HS-27A (cell line): ENCODE results near the gene THOC3.
"Not testable (repeated sequence)": the region's sequence is repeated elsewhere in the genome, so short reads cannot be mapped to it uniquely, and the experiment has no call there.

ENCODE experiments used
- DNase-seq: peaks from one replicate; pipeline ENCODE4 v3.0.0-alpha.2; 2012; ENCODE audit warnings: low read depth, missing footprints

THOC3 gene, protein sequence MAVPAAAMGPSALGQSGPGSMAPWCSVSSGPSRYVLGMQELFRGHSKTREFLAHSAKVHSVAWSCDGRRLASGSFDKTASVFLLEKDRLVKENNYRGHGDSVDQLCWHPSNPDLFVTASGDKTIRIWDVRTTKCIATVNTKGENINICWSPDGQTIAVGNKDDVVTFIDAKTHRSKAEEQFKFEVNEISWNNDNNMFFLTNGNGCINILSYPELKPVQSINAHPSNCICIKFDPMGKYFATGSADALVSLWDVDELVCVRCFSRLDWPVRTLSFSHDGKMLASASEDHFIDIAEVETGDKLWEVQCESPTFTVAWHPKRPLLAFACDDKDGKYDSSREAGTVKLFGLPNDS

GRCh38 chr5:175967471-175968372 lies at the start of gene THOC3:
THOC3 (minus strand) TSS chr5:175968315; CDS start chr5:175968208, 107 bp downstream.
- DNase-seq = peak; percentile 22

DNA sequence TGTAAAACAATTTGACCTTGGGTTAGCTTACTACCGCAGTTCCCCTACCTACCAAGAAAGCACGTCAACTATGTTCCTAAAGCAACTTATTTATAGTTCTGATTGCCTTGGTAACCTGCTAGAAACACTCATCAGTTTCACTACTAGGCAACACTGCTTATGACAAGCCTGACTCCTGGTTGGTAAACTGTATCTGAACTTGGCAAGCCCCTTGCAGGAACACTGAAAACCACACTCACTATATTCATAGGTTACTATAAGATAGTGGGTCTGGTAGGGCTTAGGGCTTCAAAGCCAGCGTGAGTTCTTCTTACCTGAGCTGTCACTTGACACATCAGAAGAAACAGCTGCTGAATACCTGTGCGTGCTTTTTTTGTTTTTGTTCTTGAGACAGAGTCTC lies 49.2 kb upstream of the THOC3 start:
- DNase-seq = not testable (repeated sequence)

- not testable (repeated sequence) for DNase-seq
Observed at GRCh38 chr5:176014360-176014759, 46.2 kb upstream of the THOC3 start.

DNA sequence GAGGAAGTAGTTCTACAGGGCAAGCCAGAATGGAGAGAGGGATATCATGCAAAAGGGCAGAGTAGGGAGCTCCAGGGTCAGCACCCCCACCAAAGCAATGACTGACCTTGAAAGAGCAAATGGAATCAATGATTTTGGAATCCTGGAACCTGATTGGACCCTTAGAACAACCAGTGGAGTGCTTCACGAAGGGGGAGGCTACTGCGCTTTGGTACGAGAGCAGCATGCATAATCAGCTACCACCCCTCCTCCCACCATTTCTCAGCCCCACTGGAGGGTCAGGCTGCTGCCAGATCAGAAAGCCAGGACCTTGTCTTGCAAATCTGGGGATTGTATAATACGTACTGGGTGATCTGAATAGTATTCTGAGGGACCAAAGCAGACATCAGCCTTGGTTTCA lies 43.0 kb upstream of the THOC3 start:
- not testable (repeated sequence) for DNase-seq

- not testable (repeated sequence) for DNase-seq
Observed at GRCh38 chr5:176010202-176010601, 42.1 kb upstream of the THOC3 start.

GRCh38 chr5:176007220-176007619 lies 39.1 kb upstream of the THOC3 start:
- DNase-seq = not testable (repeated sequence)

DNA sequence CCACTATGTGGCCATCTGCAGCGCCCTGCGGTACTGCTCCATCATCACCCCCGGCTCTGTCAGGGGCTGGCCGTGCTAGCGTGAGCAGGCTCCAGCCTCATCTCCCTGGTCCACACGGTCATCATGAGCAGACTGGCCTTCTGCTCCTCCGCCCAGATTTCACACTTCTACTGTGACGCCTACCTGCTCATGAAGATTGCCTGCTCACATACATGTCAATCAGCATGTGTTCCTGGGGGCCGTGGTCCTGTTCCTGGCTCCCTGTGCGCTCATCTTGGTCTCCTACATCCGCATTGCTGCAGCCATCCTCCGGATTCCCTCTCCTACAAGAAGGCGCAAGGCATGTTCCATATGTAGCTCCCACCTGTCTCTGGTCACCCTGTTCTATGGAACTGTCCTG lies 38.7 kb upstream of the THOC3 start:
- DNase-seq = not testable (repeated sequence)

GRCh38 chr5:175997979-175998378 lies 29.9 kb upstream of the THOC3 start:
- not testable (repeated sequence) for DNase-seq

DNA sequence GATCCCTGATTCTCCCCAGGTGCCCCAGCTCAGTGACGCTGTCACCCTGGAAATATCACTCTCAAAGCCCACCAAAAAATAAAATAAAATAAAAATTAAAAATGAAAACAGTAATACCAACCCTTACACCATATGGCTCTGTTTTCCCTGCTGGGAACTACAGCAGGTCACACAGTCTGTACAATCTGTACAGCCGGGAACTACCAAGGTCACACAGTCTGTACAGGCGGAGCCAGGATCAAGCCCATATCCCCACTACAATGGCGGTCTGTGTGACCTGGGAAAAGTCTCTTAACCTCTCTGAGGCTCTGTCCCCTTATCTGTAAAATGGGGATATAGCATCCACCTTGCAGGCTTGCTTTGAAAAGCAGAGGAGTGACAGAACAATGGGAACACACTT lies 29.4 kb upstream of the THOC3 start:
- not testable (repeated sequence) for DNase-seq

DNA sequence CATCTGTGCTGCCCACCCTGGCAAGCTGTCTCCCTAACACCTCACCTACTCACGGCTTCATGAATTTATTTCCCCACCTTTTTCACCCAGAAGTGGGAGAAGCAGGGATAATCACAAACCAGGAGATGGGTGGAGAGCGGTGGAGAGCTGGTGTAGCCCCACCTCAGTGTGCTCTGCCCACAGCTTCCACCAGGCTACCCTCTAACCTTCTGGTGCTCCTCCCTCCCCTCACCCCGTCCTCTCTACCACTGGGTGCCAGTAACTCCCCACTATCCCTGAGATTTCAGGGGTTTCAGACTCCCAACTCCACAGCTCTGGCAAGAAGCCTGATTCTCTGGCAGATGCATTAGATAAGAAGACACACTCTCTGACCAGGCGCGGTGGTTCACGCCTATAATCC lies 28.7 kb upstream of the THOC3 start:
- DNase-seq = not testable (repeated sequence)

DNA sequence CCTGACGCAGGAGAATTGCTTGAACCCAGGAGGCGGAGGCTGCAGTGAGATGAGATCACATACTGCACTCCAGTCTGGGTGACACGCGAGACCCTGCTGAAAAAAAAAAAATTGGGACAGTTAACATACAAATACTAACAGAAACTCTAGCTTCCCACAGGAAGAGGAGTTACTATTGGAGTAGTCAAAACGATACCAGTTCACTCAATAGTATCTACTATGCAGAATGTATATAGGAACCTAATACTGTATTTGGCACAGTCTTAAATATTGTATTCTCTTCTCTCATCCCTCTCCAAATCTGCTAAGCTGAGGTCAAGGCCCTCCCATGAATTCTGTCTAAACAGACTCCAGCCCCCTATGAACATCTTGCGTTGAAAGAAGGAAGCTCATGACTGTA lies 27.4 kb upstream of the THOC3 start:
- not testable (repeated sequence) for DNase-seq

DNA sequence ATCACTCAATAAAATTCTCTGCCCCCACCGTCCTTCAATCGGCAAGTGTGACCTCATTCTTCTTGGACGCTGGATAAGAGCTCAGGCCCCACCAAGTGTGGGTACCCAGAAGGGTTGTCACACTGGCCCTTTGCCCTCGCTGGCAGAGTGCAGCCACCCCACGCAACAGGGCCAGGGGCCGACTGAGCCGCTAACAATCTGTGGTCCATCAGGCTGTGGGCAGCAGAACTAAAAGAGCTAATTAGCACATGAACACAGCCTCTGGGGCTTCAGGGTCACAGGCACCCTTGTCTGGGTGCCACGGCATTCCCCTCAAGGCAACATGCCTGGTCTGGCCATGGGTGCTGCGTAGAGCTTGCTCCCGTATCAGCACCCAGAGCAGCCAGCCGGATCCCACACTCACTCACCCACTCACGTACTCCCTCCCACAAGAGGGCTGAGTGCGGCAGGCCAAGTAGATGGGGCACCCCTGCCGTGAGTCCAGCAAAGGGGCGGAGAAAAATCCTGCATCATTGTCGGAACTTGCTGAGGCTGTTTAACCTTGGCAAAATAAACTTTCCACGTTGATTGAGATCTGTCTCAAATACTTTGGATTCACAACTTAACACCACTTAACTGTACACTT lies 11.4 kb upstream of the THOC3 start:
- not testable (repeated sequence) for DNase-seq

GRCh38 chr5:175968381-175968780 lies 266 bp upstream of the THOC3 start:
- DNase-seq = not testable (repeated sequence)

DNA sequence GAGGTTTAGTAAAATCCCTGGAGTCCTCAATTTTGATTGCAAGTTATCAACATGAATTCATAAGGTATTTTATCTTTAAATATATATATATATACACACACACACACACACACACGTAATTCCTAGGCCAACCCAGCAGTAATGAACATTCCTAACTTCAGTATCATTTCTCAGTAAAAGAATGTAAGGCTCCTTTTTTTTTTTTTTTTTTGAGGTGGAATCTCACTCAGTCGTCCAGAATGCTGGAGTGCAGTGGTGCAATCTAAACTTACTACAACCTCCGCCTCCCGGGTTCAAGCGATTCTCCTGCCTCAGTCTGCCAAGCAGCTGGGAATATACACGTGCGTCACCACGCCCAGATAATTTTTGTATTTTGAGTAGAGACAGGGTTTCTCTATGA lies 5.8 kb downstream of the THOC3 start:
- DNase-seq = not testable (repeated sequence)

DNA sequence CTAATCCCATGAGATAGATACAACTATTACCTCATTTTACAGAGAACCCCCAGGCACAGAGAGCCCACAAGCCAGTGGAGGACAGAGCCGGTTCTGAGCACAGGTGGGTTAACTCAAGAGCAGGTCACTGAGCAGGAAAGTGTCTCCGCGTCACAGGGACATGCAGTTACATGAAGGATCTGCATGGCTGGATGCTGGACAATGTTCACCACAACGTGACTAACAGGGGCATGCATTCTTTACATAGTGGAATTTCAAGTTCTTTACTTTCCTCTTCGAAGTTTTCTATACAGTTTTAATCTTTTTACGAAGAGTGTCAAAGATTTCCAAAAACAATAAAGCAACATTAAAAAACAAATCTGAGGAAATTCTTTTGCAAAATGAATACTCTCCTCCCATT lies 7.9 kb downstream of the THOC3 start:
- DNase-seq = not testable (repeated sequence)

DNA sequence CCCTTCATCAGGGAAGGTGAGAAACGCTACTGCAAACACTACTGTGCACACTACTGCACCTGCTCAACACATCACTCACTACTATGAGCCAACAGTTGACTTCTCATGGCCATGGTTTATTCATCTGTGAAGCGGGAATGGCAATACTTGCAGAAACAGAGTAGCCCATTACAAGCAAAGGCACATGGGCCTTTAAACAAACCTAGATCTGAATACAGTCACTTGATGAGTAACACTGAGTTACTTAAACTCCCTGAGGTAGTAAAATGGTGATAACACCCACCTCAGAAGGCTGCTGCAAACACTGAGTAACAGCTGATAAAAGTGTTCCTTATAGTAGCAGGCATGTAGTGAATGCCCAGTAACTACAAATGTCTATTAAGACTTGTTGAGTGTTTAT lies 9.6 kb downstream of the THOC3 start:
- DNase-seq = not testable (repeated sequence)

- DNase-seq = not testable (repeated sequence)
Observed at GRCh38 chr5:175954107-175954506, 14.0 kb downstream of the THOC3 start.

DNA sequence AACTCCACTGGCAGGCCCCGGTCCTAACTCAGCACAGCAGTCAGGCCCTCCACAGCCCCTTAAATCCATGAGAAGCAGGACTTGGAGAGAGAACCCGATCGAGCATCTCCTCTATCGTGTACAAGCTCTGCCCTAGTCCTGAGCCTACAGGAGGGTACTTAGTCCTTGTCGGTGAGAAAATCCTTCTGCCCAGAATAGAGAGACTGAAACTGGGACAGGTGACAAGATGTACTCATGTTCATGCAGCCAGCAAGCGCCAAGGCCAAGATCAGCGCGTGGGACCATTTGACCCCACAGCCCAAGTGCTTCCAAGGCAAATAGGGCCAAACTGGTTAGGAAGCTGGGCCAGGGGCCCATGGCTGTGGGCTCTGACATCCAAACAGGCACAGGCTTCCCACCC lies 15.3 kb downstream of the THOC3 start:
- not testable (repeated sequence) for DNase-seq

DNA sequence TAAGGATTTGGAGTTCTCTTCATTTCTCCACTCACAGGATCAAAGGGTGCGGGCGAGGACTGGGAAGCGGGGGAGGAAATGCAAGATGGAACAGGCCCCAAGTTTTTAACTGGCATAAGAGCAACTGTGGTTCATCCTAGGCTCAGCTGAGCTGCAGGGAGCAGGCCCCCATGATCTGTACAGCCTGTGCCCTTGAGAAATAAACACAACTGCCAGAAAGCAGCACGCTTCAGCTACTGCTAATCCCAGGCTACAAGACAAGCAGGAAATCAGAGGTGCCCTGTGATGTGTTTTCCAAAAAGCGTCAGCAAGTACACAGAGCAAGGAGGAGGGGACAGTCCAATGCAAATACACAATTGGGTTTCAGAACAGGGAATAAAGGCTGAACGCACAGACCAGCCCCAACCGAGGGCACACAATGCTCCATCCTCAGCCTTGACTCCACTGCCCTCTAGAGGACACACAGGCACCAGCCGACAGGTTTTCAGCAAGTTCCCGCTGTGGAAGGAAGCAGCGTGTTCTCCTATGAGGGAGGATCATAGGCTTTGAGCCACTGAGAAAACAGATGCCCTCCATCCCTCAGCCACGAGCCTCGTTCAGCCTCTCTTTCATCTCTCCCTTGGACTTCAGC lies 16.7 kb downstream of the THOC3 start:
- DNase-seq = not testable (repeated sequence)

- DNase-seq = not testable (repeated sequence)
Observed at GRCh38 chr5:175948329-175949108, 19.6 kb downstream of the THOC3 start.

GRCh38 chr5:175943253-175943652 lies 24.9 kb downstream of the THOC3 start:
- not testable (repeated sequence) for DNase-seq
